A673 (cell line): ENCODE measurements around the gene TXN2.

ENCODE experiments used
- EZH2 ChIP-seq: fragments of 200-600 bp; sonication (generic); IDR thresholded peaks from 2 replicates; pipeline ENCODE4 v1.6.1; 2017; ENCODE audit warnings: borderline replicate concordance, low read depth, mild to moderate bottlenecking, mixed read lengths, antibody characterized with exemption, low read length; ENCODE audit not compliant: poor library complexity, severe bottlenecking
- TF ChIP-seq, protein P1 (sequence below): fragments of 300-800, 200-600 bp; sonication (generic); conservative IDR thresholded peaks from 2 replicates; pipeline ENCODE4 v1.5.1; 2017; ENCODE audit warnings: low read depth, mild to moderate bottlenecking, antibody characterized with exemption, low read length, moderate library complexity, mixed read lengths

DNA sequence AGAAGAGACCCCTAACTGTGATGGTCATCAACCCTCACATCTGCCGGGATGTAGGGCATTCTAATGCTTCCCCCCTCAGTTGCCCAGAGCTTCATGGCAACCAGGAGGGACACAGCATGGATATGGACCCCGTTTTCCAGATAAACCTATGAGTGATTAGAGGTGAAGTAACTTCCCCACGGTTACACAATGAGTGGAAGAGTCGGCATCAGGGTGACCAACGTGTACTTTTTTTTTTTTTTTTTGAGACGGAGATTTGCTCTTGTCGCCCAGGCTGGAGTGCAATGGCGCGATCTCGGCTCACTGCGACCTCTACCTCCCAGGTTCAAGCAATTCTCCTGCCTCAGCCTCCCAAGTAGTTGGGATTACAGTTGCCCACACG lies 25.0 kb downstream of the TXN2 start:
- TF ChIP-seq, protein P1, sequence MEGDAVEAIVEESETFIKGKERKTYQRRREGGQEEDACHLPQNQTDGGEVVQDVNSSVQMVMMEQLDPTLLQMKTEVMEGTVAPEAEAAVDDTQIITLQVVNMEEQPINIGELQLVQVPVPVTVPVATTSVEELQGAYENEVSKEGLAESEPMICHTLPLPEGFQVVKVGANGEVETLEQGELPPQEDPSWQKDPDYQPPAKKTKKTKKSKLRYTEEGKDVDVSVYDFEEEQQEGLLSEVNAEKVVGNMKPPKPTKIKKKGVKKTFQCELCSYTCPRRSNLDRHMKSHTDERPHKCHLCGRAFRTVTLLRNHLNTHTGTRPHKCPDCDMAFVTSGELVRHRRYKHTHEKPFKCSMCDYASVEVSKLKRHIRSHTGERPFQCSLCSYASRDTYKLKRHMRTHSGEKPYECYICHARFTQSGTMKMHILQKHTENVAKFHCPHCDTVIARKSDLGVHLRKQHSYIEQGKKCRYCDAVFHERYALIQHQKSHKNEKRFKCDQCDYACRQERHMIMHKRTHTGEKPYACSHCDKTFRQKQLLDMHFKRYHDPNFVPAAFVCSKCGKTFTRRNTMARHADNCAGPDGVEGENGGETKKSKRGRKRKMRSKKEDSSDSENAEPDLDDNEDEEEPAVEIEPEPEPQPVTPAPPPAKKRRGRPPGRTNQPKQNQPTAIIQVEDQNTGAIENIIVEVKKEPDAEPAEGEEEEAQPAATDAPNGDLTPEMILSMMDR, result no peak
- TF ChIP-seq EZH2, result no peak
